ENCODE data around the gene ACTMAP.

DNA sequence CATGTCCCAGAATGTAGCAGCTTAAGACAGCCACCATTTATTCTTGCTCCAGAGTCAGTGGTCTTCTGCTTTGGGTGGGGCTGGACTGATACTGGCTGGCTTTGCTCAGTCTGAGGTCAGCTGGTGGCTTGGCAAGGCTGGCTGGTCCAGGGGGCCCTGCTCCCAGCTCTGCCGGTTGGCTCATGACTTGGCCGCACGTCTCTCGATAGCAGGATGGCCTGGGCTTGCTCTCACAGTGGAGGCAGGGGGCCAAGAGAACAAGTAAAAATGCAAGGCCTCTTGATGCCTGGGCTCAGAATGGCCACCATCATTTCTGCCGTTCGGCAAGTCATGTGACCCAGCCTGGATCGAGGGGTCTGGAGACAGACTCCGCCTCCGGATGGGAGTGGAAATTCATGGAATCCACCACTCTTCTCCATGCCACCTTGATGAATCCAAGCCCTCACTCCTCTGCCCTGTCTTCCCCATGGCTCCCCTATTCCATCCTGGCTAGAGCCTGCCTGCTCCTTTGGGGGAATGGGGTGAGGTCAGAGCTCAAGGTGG is 13.1 kb downstream of the ACTMAP start:
- TF ChIP-seq CTCF (IDR thresholded peaks at IDR 0.05; ENCODE audit: insufficient read depth, low read depth, low read length), result no peak
- no peak for TF ChIP-seq EZH2 (IDR thresholded peaks at IDR 0.05; ENCODE audit: insufficient read depth, low read length)

All from astrocyte (in vitro differentiated cells and primary cell).